Dermis blood vessel endothelial cell (primary cell): ENCODE measurements around the gene TBC1D26. TPM values are rescaled to one million over a fixed set of nuclear protein-coding genes. Genes with fewer than 3 reads are reported as not detected.
"Not testable (repeated sequence)": the region's sequence is repeated elsewhere in the genome, so short reads cannot be mapped to it uniquely, and the experiment has no call there.

Experiments
- DNase-seq: peaks from one replicate; pipeline ENCODE4 v3.0.0; 2010
- total RNA-seq: library from RNA; depleted of rRNA; stranded (reverse); fragments of >200 nt; gene quantifications from 2 replicates; pipeline ENCODE4 v1.2.3, GENCODE V29; 2014

The TBC1D26 gene
- total RNA-seq, result not detected in 2 replicates

DNA sequence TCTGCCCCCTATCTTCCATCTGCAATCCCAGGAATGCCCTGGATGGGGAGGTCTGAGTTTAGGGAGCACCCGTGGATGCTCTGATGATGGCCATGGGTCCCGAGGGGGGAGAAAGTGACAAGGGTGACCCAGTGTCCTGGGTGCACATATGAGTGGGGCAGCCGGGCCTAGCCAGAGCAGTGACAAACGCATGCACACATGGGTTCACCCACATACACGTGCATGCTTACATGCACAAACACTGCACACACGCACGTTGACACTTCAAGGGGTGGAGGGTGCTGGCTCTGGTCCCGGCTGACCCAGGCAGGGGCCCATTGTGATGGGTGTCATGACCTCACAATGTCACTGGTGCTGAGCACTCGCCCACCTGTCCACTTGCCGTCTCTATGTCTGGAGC lies at the start of gene TBC1D26:
Gene TBC1D26, plus strand, starts transcription at position 384 of the 400 bp plus-strand sequence. CDS start 3,066 bp downstream, outside the sequence.
- not testable (repeated sequence) for DNase-seq

DNA sequence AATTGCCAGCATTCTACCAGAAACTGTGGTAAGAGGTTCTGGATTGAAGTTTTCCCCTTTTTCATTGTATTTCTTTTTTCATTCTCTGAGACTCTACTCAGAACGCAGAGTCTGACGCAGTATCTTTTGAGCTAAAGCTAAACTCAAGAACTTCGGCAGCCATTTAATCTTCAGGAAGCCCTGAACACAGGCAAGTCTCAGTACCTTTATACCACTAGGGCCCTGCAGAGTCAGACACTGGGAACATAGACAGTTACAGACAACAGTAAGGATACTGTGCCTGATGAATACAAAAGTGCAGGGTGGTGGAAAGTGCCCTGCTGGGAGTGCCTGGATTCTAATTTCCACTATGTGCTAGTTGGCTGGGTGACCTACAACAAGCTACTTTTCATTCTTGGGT lies 48.9 kb upstream of the TBC1D26 start:
- DNase-seq, result not testable (repeated sequence)

GRCh38 chr17:15683824-15684478 lies 48.1 kb upstream of the TBC1D26 start, which contains the start of gene TRIM16:
Gene TRIM16 (minus strand): TSS chr17:15684311. CDS start chr17:15651609, 32,702 bp downstream.
- peak; percentile 60 for DNase-seq

DNA sequence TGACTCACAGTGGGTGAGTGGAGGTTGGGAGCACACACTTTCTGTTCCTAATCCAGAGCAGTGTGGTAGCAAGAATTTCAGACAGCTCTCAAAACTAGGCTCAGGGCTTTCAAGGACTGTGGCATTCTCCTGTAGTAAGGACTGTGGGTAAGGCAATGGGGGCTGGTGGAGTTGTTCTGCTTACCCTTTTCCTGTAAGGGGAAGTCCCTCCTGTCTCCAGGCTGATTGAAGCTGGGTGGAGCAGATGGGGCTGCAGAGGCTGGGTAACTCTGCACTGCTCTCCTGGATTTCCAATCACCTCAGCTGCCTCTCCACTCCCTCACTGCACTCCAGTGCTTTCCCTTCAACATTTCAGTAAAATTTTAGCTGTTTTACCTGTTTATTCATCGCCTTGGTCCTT lies 44.6 kb upstream of the TBC1D26 start:
- DNase-seq, result not testable (repeated sequence)

- DNase-seq, result peak; percentile 4
Observed at GRCh38 chr17:15698967-15699366, 33.1 kb upstream of the TBC1D26 start.

DNA sequence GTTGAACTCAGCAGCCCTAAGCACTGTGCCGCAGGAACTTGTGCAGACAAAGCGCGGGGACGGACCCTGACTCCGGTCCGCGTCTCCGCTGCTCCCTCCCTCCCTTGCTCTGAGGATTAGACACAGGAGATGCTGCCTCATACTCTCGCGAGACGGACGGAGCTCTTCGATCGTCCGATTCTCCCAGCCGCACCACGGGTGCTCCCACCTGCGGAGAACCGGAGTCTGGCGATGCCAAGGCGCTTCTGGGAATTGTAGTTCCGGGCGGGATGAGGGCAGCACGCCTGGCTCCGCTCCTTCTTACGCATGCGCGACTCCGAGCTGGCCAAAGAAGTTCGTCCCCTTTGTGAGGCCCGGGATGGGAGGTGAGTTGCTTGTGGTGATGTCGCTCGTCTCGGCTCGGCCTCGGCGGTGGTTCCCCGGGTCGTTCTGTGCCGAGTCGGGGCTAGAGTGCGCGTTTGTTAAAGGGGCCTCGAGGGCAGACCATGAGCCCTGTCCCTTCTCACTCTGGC lies 32.6 kb upstream of the TBC1D26 start, which contains the start of gene ZNF286A:
Gene ZNF286A, plus strand, starts transcription at position 340 of the 512 bp plus-strand sequence. CDS start 578 bp downstream, outside the sequence.
- DNase-seq, result peak; percentile 100

DNA sequence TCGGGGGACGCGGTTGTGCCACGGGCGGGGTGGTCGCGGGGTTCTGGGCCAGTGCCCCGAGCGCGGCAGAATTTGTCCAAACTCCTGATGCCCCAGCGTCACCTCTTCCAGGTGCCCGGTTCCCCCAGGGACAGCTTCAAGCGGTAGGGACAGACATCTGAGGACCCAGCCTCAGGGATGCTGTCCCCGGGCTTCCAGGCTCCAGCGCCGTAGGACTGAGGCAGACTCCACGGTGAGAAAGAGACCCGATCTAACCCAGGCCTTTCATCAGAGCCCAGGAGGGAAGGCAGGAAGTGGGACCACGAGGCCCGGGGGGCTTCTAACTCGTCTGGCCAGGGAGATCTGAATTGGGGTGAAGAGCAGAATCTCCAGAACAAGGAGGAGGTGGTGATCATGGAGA lies 32.1 kb upstream of the TBC1D26 start:
- DNase-seq, result not testable (repeated sequence)

DNA sequence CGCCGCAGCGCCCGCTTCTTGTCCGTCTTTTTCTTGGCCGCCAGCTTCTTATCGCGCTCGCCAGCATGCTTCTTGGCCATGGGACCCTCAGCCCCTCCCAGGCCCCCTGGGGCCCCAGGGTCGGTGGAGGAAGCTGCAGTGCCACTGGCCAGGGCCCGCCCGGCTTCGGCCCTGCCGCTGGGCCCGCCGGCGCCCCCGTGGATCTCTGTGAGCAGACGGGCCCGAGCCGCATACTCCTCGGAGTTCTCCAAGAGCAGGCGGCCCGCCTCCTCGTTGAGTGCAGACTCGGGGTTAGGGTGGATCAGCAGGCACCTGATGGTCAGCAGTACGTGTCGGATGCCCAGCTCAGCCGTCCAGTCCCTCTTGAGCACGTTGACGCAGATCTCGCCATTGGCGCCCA lies 27.8 kb upstream of the TBC1D26 start:
- DNase-seq, result not testable (repeated sequence)

DNA sequence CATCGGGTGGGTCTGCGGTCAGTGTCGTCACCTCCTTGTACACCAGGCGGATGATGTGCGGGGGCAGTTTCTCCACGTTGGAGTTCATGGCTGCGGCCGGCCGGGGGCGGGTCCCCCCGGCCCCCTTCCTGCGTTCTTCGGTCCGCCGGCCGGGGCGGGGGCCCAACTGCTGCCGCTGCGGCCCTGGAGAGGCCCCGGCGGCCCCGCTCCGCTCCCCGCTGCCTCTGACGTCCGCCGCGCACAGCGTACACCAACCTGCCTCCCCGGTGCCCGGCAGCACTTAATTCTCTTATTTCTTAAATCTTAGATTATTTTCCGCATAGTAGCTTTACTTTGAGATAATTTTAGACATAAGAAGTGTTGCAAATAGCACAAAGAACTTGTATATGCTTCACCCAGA lies 27.3 kb upstream of the TBC1D26 start:
- not testable (repeated sequence) for DNase-seq

DNA sequence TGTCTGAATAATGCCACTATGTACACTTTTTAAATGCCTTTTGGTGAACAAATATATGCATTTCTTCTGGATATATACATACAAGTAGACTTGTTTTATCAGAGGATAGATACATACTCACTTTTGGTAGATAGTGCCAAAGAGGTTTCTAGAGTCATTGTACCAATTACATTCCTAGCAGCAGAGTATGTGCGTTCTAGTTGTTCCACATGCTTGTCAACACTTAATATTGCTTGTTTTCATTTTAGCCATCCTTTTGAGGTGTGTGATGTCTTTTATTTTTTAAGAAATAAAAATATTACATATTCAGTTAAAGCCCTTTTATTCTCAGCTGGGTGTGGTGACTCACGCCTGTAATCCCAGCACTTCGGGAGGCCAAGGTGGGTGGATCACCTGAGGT lies 23.2 kb upstream of the TBC1D26 start:
- DNase-seq, result not testable (repeated sequence)

GRCh38 chr17:15716601-15717563 lies 15.2 kb upstream of the TBC1D26 start:
- not testable (repeated sequence) for DNase-seq

GRCh38 chr17:15730535-15730934 lies 1.5 kb upstream of the TBC1D26 start:
- not testable (repeated sequence) for DNase-seq

GRCh38 chr17:15733174-15733789 lies 1.2 kb downstream of the TBC1D26 start:
- not testable (repeated sequence) for DNase-seq

DNA sequence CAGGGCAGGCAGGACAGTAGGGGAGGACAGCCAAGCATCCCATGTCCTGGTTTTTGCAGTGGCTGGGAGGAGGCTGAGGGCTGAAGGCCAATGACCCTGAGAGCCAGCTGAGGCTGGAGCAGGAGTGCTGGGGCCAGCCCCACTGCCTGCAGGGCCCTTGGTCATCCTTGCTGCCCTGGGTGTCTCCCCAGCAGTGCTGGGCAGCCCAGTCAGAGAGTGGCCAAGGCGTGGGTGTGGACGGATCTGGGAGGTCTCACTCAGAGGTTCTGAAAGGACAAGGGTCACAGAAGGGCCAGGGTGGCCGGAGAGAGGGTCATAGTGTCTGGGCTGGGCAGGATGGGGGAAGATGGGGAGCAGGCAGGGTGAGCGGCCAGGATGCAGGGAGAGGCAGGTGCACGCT lies 4.5 kb downstream of the TBC1D26 start:
- not testable (repeated sequence) for DNase-seq

GRCh38 chr17:15738066-15738465 lies 6.0 kb downstream of the TBC1D26 start:
- DNase-seq, result no peak

DNA sequence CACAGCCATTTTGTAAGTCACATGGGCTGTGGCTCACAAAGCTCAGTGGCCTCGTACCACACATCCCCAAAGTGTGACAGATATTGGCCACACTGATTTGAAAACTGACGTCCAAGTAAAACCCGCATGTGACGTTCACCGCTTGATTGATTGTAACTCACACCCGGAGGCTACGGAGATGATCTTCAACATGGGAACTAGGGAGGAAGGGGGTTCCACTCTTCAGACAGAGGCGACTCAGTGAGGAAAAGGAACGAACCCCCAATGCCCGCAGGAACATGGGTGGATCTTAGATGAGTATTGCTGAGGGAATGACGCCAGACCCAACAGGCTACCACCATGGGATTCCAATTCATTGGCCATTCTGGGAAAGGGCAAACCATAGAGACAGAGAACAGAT lies 7.2 kb downstream of the TBC1D26 start:
- not testable (repeated sequence) for DNase-seq

GRCh38 chr17:15740041-15740440 lies 8.0 kb downstream of the TBC1D26 start:
- DNase-seq, result not testable (repeated sequence)

GRCh38 chr17:15740570-15741120 lies 8.6 kb downstream of the TBC1D26 start:
- no peak for DNase-seq

- DNase-seq, result no peak
Observed at GRCh38 chr17:15741624-15742023, 9.5 kb downstream of the TBC1D26 start.

- DNase-seq, result peak; percentile 12
Observed at GRCh38 chr17:15742051-15742795, 10.1 kb downstream of the TBC1D26 start.

DNA sequence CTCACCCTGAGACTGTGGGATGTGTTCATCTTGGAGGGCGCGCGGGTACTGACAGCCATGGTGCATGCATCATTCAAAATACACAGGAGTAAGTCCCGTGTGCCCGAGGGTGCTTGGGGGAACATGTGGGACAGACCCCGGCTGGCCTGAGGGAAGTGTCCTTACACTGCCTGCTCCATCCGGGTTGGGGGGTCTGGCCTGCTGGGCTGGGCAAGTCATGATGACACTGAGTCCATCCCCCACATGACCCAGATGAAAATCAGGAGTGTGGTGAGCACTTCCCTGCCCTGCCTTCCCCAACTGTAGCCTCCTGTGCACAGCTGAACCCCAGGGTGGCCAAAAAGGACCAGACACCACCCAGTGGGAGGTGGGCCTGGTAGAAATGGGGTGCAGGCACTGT lies 10.8 kb downstream of the TBC1D26 start:
- DNase-seq, result no peak
